Measurements from ENCODE around the gene MLH3. TPM values are rescaled to one million over a fixed set of nuclear protein-coding genes. Genes with fewer than 3 reads are reported as not detected.

Gene MLH3
- total and polyA plus RNA-seq, 2 donors (not counting 1 experiment from before 2014, with no cell fraction given) = 12.2 to 53.8 TPM

- Histone ChIP-seq H2AFZ (ENCODE audit: low read length) (peak within 1 kb of the TSS; percentile 78), H3K4me1 (ENCODE audit: control insufficient read depth, extremely low read depth, insufficient read depth, low read length) (no peaks in the 10 kb centered on the region), H3K27ac (ENCODE audit: insufficient read depth, low read length) (peak within 1 kb of the TSS; percentile 79), H3K36me3 (ENCODE audit: control insufficient read depth, insufficient read depth, low read length) (no peaks in the 10 kb centered on the region), H3K4me3 (replicated peaks in 1 of 4; ENCODE audit: control extremely low read depth in 1 of 4, insufficient read depth in 1 of 4, low read depth in 3 of 4, low read length in 4 of 4) (peak within 1 kb of the TSS; percentile 59 to 92 (median 81)), H4K20me1 (ENCODE audit: control insufficient read depth, extremely low read depth, insufficient read depth, low read length) (no peaks in the 10 kb centered on the region), H3K9ac (ENCODE audit: insufficient read depth, low read length) (peak within 1 kb of the TSS; percentile 74), H3K4me2 (ENCODE audit: extremely low read depth, insufficient read depth, low read length) (peak within 1 kb of the TSS; percentile 97), H3K27me3 (ENCODE audit: control insufficient read depth, insufficient read depth, low read length) (no peaks in the 10 kb centered on the region), H3K9me3 (ENCODE audit: control insufficient read depth, insufficient read depth, low read depth, low read length) (no peaks in the 10 kb centered on the region), H3K79me2 (ENCODE audit: control insufficient read depth, insufficient read depth, low read length) (peaks cover 17% of the 10 kb centered on the region)
- DNase-seq (ENCODE audit: low read depth in 2 of 2) = peak; percentile 81 to 87
- no peak for TF ChIP-seq EZH2 (IDR thresholded peaks at IDR 0.05; ENCODE audit: low read length, missing control alignments)
- TF ChIP-seq, protein P1, sequence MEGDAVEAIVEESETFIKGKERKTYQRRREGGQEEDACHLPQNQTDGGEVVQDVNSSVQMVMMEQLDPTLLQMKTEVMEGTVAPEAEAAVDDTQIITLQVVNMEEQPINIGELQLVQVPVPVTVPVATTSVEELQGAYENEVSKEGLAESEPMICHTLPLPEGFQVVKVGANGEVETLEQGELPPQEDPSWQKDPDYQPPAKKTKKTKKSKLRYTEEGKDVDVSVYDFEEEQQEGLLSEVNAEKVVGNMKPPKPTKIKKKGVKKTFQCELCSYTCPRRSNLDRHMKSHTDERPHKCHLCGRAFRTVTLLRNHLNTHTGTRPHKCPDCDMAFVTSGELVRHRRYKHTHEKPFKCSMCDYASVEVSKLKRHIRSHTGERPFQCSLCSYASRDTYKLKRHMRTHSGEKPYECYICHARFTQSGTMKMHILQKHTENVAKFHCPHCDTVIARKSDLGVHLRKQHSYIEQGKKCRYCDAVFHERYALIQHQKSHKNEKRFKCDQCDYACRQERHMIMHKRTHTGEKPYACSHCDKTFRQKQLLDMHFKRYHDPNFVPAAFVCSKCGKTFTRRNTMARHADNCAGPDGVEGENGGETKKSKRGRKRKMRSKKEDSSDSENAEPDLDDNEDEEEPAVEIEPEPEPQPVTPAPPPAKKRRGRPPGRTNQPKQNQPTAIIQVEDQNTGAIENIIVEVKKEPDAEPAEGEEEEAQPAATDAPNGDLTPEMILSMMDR (conservative IDR thresholded peaks at IDR 0.05 in 1 of 2, IDR thresholded peaks at IDR 0.05 in 1 of 2; ENCODE audit: low read depth in 1 of 2, low read length in 2 of 2) = no peak
Measured at GRCh38 chr14:75063491-75064204, 12.4 kb upstream of the MLH3 start, which contains the start of gene ACYP1. TSS of gene ACYP1 (minus strand) at chr14:75064024. CDS start at chr14:75063553, 471 bp downstream.

GRCh38 chr14:75063013-75063412, 11.7 kb upstream of the MLH3 start:
- Histone ChIP-seq H4K20me1 (ENCODE audit: control insufficient read depth, extremely low read depth, insufficient read depth, low read length) (no peaks in the 10 kb centered on the region), H3K27ac (ENCODE audit: insufficient read depth, low read length) (peak overlapping the region; percentile 79), H3K27me3 (ENCODE audit: control insufficient read depth, insufficient read depth, low read length) (no peaks in the 10 kb centered on the region), H2AFZ (ENCODE audit: low read length) (peak overlapping the region; percentile 57), H3K79me2 (ENCODE audit: control insufficient read depth, insufficient read depth, low read length) (peaks cover 17% of the 10 kb centered on the region), H3K4me1 (ENCODE audit: control insufficient read depth, extremely low read depth, insufficient read depth, low read length) (no peaks in the 10 kb centered on the region), H3K4me2 (ENCODE audit: extremely low read depth, insufficient read depth, low read length) (peak overlapping the region; percentile 97), H3K4me3 (replicated peaks in 1 of 4; ENCODE audit: control extremely low read depth in 1 of 4, insufficient read depth in 1 of 4, low read depth in 3 of 4, low read length in 4 of 4) (peak overlapping the region; percentile 59 to 92 (median 81)), H3K36me3 (ENCODE audit: control insufficient read depth, insufficient read depth, low read length) (no peaks in the 10 kb centered on the region), H3K9ac (ENCODE audit: insufficient read depth, low read length) (no peak overlapping the region), H3K9me3 (ENCODE audit: control insufficient read depth, insufficient read depth, low read depth, low read length) (no peaks in the 10 kb centered on the region)
- DNase-seq (ENCODE audit: low read depth in 2 of 2) = no peak
- TF ChIP-seq, protein P1 (conservative IDR thresholded peaks at IDR 0.05 in 1 of 2, IDR thresholded peaks at IDR 0.05 in 1 of 2; ENCODE audit: low read depth in 1 of 2, low read length in 2 of 2) = no peak
- no peak for TF ChIP-seq EZH2 (IDR thresholded peaks at IDR 0.05; ENCODE audit: low read length, missing control alignments)

DNA sequence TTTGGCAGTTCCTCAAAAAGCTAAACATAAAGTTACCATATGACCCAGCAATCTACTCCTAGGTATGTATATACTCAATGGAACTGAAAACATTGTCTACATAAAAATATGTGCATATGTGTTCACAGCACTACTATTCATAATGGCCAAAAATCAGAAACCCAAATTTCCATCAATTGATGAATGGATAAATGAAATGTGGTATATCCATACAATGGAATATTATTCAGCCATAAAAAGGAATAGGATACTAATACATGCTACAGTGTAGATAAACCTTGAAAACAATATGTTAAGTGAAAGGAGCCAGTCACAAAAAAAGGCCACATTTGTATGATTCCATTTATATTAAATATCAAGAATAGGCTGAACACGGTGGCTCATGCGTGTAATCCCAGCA, 9.2 kb upstream of the MLH3 start:
- Histone ChIP-seq H3K79me2 (ENCODE audit: control insufficient read depth, insufficient read depth, low read length) (peaks cover 17% of the 10 kb centered on the region), H3K4me1 (ENCODE audit: control insufficient read depth, extremely low read depth, insufficient read depth, low read length) (no peaks in the 10 kb centered on the region), H3K4me3 (replicated peaks in 1 of 4; ENCODE audit: control extremely low read depth in 1 of 4, insufficient read depth in 1 of 4, low read depth in 3 of 4, low read length in 4 of 4) (no peak overlapping the region), H3K9me3 (ENCODE audit: control insufficient read depth, insufficient read depth, low read depth, low read length) (no peaks in the 10 kb centered on the region), H3K27ac (ENCODE audit: insufficient read depth, low read length) (no peak overlapping the region), H2AFZ (ENCODE audit: low read length) (no peak overlapping the region), H3K36me3 (ENCODE audit: control insufficient read depth, insufficient read depth, low read length) (no peaks in the 10 kb centered on the region), H3K9ac (ENCODE audit: insufficient read depth, low read length) (no peak overlapping the region), H3K27me3 (ENCODE audit: control insufficient read depth, insufficient read depth, low read length) (no peaks in the 10 kb centered on the region), H3K4me2 (ENCODE audit: extremely low read depth, insufficient read depth, low read length) (no peak overlapping the region), H4K20me1 (ENCODE audit: control insufficient read depth, extremely low read depth, insufficient read depth, low read length) (no peaks in the 10 kb centered on the region)
- TF ChIP-seq, protein P1 (conservative IDR thresholded peaks at IDR 0.05 in 1 of 2, IDR thresholded peaks at IDR 0.05 in 1 of 2; ENCODE audit: low read depth in 1 of 2, low read length in 2 of 2) = no peak
- no peak for TF ChIP-seq EZH2 (IDR thresholded peaks at IDR 0.05; ENCODE audit: low read length, missing control alignments)
- DNase-seq (ENCODE audit: low read depth in 2 of 2) = no peak

Data from fibroblast of lung (primary cell).